ENCODE measurements around the gene METRNL.

DNA sequence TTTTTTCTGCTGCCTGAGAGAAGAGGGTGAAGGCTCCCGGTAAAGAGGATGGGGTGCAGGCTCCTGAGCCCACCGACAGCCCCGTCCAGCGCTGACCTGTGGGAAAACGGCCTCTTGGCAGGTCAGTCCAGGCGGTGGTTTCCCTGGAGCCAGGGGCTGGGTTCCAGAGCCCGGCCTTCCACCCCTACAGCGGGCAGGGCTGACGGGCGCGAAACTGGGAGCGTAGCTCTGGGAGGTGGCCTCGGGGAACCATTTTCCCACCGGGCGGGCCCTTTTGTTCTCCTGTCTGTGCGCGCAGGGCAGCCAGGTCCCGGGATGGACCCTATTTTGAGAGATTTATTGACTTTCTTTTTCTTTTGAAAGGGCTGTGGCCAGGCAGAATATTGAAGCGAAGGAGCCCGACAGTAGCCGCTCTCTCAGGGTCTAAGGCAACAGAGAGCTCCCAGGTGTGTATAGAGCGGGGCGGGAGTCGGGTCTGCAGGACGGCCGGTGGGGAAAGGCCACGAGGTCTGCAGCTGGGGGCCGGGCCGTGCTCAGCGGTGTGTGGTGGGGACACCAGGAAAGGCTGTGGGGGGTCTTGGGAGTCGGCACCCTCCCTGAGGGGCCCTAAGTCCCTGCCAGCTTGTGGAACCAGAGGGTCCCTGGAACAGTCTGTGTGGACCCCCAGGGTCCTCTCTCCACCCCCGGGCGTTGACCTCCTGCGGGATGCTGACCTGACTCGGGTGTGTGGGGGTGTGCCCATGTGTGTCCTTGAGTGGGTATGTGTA lies 32.3 kb downstream of the METRNL start:
- TF ChIP-seq CTCF (IDR thresholded peaks at IDR 0.05; ENCODE audit: low read length) (no peak), EZH2 (optimal IDR thresholded peaks at IDR 0.05; ENCODE audit: low read depth, low read length) (no peak)

Measured in MM.1S (cell line).